Measurements from ENCODE around the gene ARHGEF17.
A peak's percentile ranks its signal among the peaks of the same experiment; 100 is the strongest.

Gene ARHGEF17

GRCh38 chr11:73382747-73383146, 74.7 kb downstream of the ARHGEF17 start:
- peaks cover 14 to 100% (median 99%) of the 10 kb centered on the region in 4 experiments for H3K4me1 ChIP-seq (ENCODE audit: control extremely low read depth in 1 of 4, control insufficient read depth in 4 of 4, insufficient read depth in 4 of 4, low read length in 3 of 4)
- POLR2A ChIA-PET = interaction anchor here (0.5 to 0.9 kb wide), 2 partner anchors 9 to 921 kb away, joined by 3 to 5 read pairs; no protein-coding TSS in a partner anchor

GRCh38 chr11:73383249-73384124, 75.4 kb downstream of the ARHGEF17 start:
- Histone ChIP-seq H3K4me3 (ENCODE audit: control insufficient read depth in 1 of 7, extremely low read depth in 1 of 7, insufficient read depth in 4 of 7, low read depth in 2 of 7, low read length in 6 of 7) (peak overlapping the region in 2 of 7 experiments; percentile 10 to 14), H3K27ac (ENCODE audit: insufficient read depth in 1 of 2, low read depth in 1 of 2, low read length in 2 of 2, poor library complexity in 1 of 2, severe bottlenecking in 2 of 2) (peak overlapping the region; percentile 15 to 41), H3K27me3 (replicated peaks in 2 of 5; ENCODE audit: control insufficient read depth in 4 of 5, insufficient read depth in 5 of 5, low read length in 4 of 5) (no peaks in the 10 kb centered on the region), H3K36me3 (ENCODE audit: control insufficient read depth in 4 of 4, insufficient read depth in 4 of 4, low read length in 3 of 4) (peaks cover 0 to 54% (median 0%) of the 10 kb centered on the region in 4 experiments), H3K4me1 (ENCODE audit: control extremely low read depth in 1 of 4, control insufficient read depth in 4 of 4, insufficient read depth in 4 of 4, low read length in 3 of 4) (peaks cover 14 to 100% (median 99%) of the 10 kb centered on the region in 4 experiments), H3K9me3 (ENCODE audit: control extremely low read depth in 1 of 5, control insufficient read depth in 4 of 5, insufficient read depth in 2 of 5, low read depth in 1 of 5, low read length in 4 of 5) (no peaks in the 10 kb centered on the region)
- DNase-seq = no peak
- ChIA-PET CTCF (interaction anchor here (0.9 to 2.2 kb wide), 13 partner anchors 9 to 76 kb away, joined by 3 to 15 read pairs (median 4); no protein-coding TSS in a partner anchor), POLR2A (interaction anchor here (0.5 to 0.9 kb wide), 3 partner anchors 9 to 922 kb away, joined by 3 to 5 read pairs (median 3); no protein-coding TSS in a partner anchor)
- 92% methylated on average over 4 of the region's 9 CpGs for WGBS (ENCODE audit: insufficient coverage)

More at GRCh38 chr11:73382747-73383146, 74.7 kb downstream of the ARHGEF17 start:
- CTCF ChIA-PET = interaction anchor here (0.8 to 1.6 kb wide), 11 partner anchors 10 to 110 kb away, joined by 3 to 7 read pairs (median 3); no protein-coding TSS in a partner anchor
- Histone ChIP-seq H3K9me3 (ENCODE audit: control extremely low read depth in 1 of 5, control insufficient read depth in 4 of 5, insufficient read depth in 2 of 5, low read depth in 1 of 5, low read length in 4 of 5) (no peaks in the 10 kb centered on the region), H3K4me3 (ENCODE audit: control insufficient read depth in 1 of 7, extremely low read depth in 1 of 7, insufficient read depth in 4 of 7, low read depth in 2 of 7, low read length in 6 of 7) (peak overlapping the region in 1 of 7 experiments; percentile 14), H3K27me3 (replicated peaks in 2 of 5; ENCODE audit: control insufficient read depth in 4 of 5, insufficient read depth in 5 of 5, low read length in 4 of 5) (no peaks in the 10 kb centered on the region), H3K27ac (ENCODE audit: insufficient read depth in 1 of 2, low read depth in 1 of 2, low read length in 2 of 2, poor library complexity in 1 of 2, severe bottlenecking in 2 of 2) (peak overlapping the region in 1 of 2 experiments; percentile 41), H3K36me3 (ENCODE audit: control insufficient read depth in 4 of 4, insufficient read depth in 4 of 4, low read length in 3 of 4) (peaks cover 0 to 49% (median 0%) of the 10 kb centered on the region in 4 experiments)
- no peak for DNase-seq
- WGBS (ENCODE audit: insufficient coverage) = 65% methylated on average over 3 of the region's 3 CpGs

DNA sequence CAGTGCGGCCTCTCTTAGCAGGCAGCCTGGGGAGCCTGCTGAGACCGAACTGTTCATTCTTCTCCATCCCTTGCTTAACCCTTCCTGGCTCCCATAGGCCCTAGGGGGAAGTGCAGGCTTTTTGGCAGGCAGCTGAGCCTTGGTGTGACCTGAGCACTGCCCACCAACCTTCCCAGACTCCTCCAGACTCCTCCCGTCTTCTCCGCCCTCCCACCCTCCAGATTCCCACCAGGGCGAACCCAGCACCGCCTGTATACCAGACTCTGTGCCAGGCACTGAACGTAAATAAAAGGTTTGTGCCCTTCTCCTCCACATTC, 76.0 kb downstream of the ARHGEF17 start:
- H3K27ac ChIP-seq (ENCODE audit: insufficient read depth in 1 of 2, low read depth in 1 of 2, low read length in 2 of 2, poor library complexity in 1 of 2, severe bottlenecking in 2 of 2) = peak overlapping the region in 1 of 2 experiments; percentile 15
- POLR2A ChIA-PET = interaction anchor here (0.7 kb wide), 1 partner anchor 8 kb away, joined by 3 read pairs; no protein-coding TSS in a partner anchor
- WGBS (ENCODE audit: insufficient coverage) = 100% methylated on average over 6 of the region's 7 CpGs

DNA sequence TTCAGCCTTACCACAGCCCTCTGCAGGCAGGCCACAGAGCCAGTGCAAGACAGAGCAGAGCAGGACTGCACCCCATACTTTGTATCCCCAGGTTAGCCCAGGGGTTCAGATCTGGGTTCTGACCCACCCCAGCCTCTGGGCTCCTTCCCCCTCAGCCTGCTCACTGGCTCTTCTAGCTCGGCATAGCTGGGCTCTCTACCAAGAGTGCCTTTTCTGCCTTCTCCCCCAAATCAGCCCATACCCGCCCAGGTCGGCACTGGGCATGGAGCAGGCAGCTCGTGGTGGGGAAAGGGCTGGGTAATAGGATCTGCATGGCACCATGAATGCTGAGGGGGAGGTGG, 76.4 kb downstream of the ARHGEF17 start:
- H3K27me3 ChIP-seq (replicated peaks in 2 of 5; ENCODE audit: control insufficient read depth in 4 of 5, insufficient read depth in 5 of 5, low read length in 4 of 5) = no peaks in the 10 kb centered on the region
- peak overlapping the region in 3 of 7 experiments; percentile 11 to 42 (median 33) for H3K4me3 ChIP-seq (ENCODE audit: control insufficient read depth in 1 of 7, extremely low read depth in 1 of 7, insufficient read depth in 4 of 7, low read depth in 2 of 7, low read length in 6 of 7)
- H3K9me3 ChIP-seq (ENCODE audit: control extremely low read depth in 1 of 5, control insufficient read depth in 4 of 5, insufficient read depth in 2 of 5, low read depth in 1 of 5, low read length in 4 of 5) = no peaks in the 10 kb centered on the region
- peaks cover 12 to 100% (median 99%) of the 10 kb centered on the region in 4 experiments for H3K4me1 ChIP-seq (ENCODE audit: control extremely low read depth in 1 of 4, control insufficient read depth in 4 of 4, insufficient read depth in 4 of 4, low read length in 3 of 4)
- POLR2A ChIA-PET = interaction anchor here (0.7 to 1.5 kb wide), 3 partner anchors 8 to 61 kb away, joined by 3 to 17 read pairs (median 5); partner anchors contain the start of gene RELT
- DNase-seq = no peak
- H3K36me3 ChIP-seq (ENCODE audit: control insufficient read depth in 4 of 4, insufficient read depth in 4 of 4, low read length in 3 of 4) = peaks cover 0 to 52% (median 0%) of the 10 kb centered on the region in 4 experiments
- CTCF ChIA-PET = interaction anchor here (0.9 to 2.2 kb wide), 9 partner anchors 9 to 79 kb away, joined by 3 to 15 read pairs (median 4); no protein-coding TSS in a partner anchor
- WGBS (ENCODE audit: insufficient coverage) = 27% methylated on average over 3 of the region's 4 CpGs
- H3K27ac ChIP-seq (ENCODE audit: insufficient read depth in 1 of 2, low read depth in 1 of 2, low read length in 2 of 2, poor library complexity in 1 of 2, severe bottlenecking in 2 of 2) = peak overlapping the region in 1 of 2 experiments; percentile 81

More for the DNA sequence above, 76.0 kb downstream of the ARHGEF17 start:
- DNase-seq = no peak
- no peaks in the 10 kb centered on the region for H3K9me3 ChIP-seq (ENCODE audit: control extremely low read depth in 1 of 5, control insufficient read depth in 4 of 5, insufficient read depth in 2 of 5, low read depth in 1 of 5, low read length in 4 of 5)
- CTCF ChIA-PET = interaction anchor here (0.9 to 2.2 kb wide), 7 partner anchors 9 to 79 kb away, joined by 3 to 15 read pairs (median 4); no protein-coding TSS in a partner anchor
- no peaks in the 10 kb centered on the region for H3K27me3 ChIP-seq (replicated peaks in 2 of 5; ENCODE audit: control insufficient read depth in 4 of 5, insufficient read depth in 5 of 5, low read length in 4 of 5)
- peaks cover 0 to 52% (median 0%) of the 10 kb centered on the region in 4 experiments for H3K36me3 ChIP-seq (ENCODE audit: control insufficient read depth in 4 of 4, insufficient read depth in 4 of 4, low read length in 3 of 4)
- H3K4me1 ChIP-seq (ENCODE audit: control extremely low read depth in 1 of 4, control insufficient read depth in 4 of 4, insufficient read depth in 4 of 4, low read length in 3 of 4) = peaks cover 12 to 100% (median 99%) of the 10 kb centered on the region in 4 experiments
- H3K4me3 ChIP-seq (ENCODE audit: control insufficient read depth in 1 of 7, extremely low read depth in 1 of 7, insufficient read depth in 4 of 7, low read depth in 2 of 7, low read length in 6 of 7) = peak overlapping the region in 1 of 7 experiments; percentile 11

- no peaks in the 10 kb centered on the region for H3K9me3 ChIP-seq (ENCODE audit: control extremely low read depth in 1 of 5, control insufficient read depth in 4 of 5, insufficient read depth in 2 of 5, low read depth in 1 of 5, low read length in 4 of 5)
- H3K4me1 ChIP-seq (ENCODE audit: control extremely low read depth in 1 of 4, control insufficient read depth in 4 of 4, insufficient read depth in 4 of 4, low read length in 3 of 4) = peaks cover 12 to 100% (median 98%) of the 10 kb centered on the region in 4 experiments
- H3K27ac ChIP-seq (ENCODE audit: insufficient read depth in 1 of 2, low read depth in 1 of 2, low read length in 2 of 2, poor library complexity in 1 of 2, severe bottlenecking in 2 of 2) = peak overlapping the region in 1 of 2 experiments; percentile 81
- peak overlapping the region in 4 of 7 experiments; percentile 11 to 60 (median 34) for H3K4me3 ChIP-seq (ENCODE audit: control insufficient read depth in 1 of 7, extremely low read depth in 1 of 7, insufficient read depth in 4 of 7, low read depth in 2 of 7, low read length in 6 of 7)
- ChIA-PET CTCF (interaction anchor here (0.8 to 2.2 kb wide), 12 partner anchors 8 to 276 kb away, joined by 3 to 15 read pairs (median 4); no protein-coding TSS in a partner anchor), POLR2A (interaction anchor here (0.9 to 1.5 kb wide), 3 partner anchors 9 to 62 kb away, joined by 3 to 17 read pairs (median 5); partner anchors contain the start of gene RELT)
- peak; percentile 91 to 98 (median 98) for DNase-seq
- H3K27me3 ChIP-seq (replicated peaks in 2 of 5; ENCODE audit: control insufficient read depth in 4 of 5, insufficient read depth in 5 of 5, low read length in 4 of 5) = no peaks in the 10 kb centered on the region
- peaks cover 0 to 52% (median 2%) of the 10 kb centered on the region in 4 experiments for H3K36me3 ChIP-seq (ENCODE audit: control insufficient read depth in 4 of 4, insufficient read depth in 4 of 4, low read length in 3 of 4)
- WGBS (ENCODE audit: insufficient coverage) = 5% methylated on average over 15 of the region's 21 CpGs
Observed at GRCh38 chr11:73384872-73385689, 77.0 kb downstream of the ARHGEF17 start.

DNA sequence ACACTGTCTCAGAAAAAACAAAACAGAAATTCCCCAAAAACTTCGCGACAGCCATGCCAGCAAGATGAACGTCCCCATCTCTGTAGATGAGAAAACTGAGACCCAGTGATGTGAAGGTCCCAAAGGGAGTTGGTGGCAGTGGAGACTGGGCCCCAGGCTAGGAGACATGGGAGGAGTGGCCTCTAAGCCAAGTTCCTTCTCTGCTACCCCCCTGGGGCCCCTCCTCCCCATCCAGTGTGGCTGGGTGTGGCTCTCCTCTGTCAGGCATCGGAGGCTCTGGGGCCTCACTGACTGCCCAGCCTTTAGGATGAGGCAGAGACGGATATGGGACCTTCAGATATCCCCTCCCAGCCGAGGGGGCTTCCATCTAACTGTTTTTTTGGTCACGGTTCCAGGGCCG, 77.9 kb downstream of the ARHGEF17 start:
- Histone ChIP-seq H3K27ac (ENCODE audit: insufficient read depth in 1 of 2, low read depth in 1 of 2, low read length in 2 of 2, poor library complexity in 1 of 2, severe bottlenecking in 2 of 2) (peak overlapping the region in 1 of 2 experiments; percentile 81), H3K4me3 (ENCODE audit: control insufficient read depth in 1 of 7, extremely low read depth in 1 of 7, insufficient read depth in 4 of 7, low read depth in 2 of 7, low read length in 6 of 7) (peak overlapping the region in 4 of 7 experiments; percentile 23 to 60 (median 38)), H3K27me3 (replicated peaks in 2 of 5; ENCODE audit: control insufficient read depth in 4 of 5, insufficient read depth in 5 of 5, low read length in 4 of 5) (no peaks in the 10 kb centered on the region), H3K4me1 (ENCODE audit: control extremely low read depth in 1 of 4, control insufficient read depth in 4 of 4, insufficient read depth in 4 of 4, low read length in 3 of 4) (peaks cover 9 to 95% (median 89%) of the 10 kb centered on the region in 4 experiments), H3K36me3 (ENCODE audit: control insufficient read depth in 4 of 4, insufficient read depth in 4 of 4, low read length in 3 of 4) (peaks cover 0 to 53% (median 6%) of the 10 kb centered on the region in 4 experiments), H3K9me3 (ENCODE audit: control extremely low read depth in 1 of 5, control insufficient read depth in 4 of 5, insufficient read depth in 2 of 5, low read depth in 1 of 5, low read length in 4 of 5) (no peaks in the 10 kb centered on the region)
- CTCF ChIA-PET = interaction anchor here (1.1 to 19.4 kb wide), 3 partner anchors 9 to 31 kb away, joined by 5 to 348 read pairs (median 12); no protein-coding TSS in a partner anchor
- POLR2A ChIA-PET = interaction anchor here (1.5 to 4.1 kb wide), 2 partner anchors 9 to 10 kb away, joined by 17 to 18 read pairs; partner anchors contain the start of gene RELT
- 49% methylated on average over 6 of the region's 8 CpGs for WGBS (ENCODE audit: insufficient coverage)
- DNase-seq = peak in 2 of 3 donors; percentile 46 to 51
